ENCODE results near the gene RHBDL3. TPM values are rescaled to one million over a fixed set of nuclear protein-coding genes. Genes with fewer than 3 reads are reported as not detected.

The RHBDL3 gene
- polyA plus RNA-seq, 1 experiment, result 0.06 TPM

GRCh38 chr17:32276171-32276601, 10.6 kb downstream of the RHBDL3 start:
- CTCF ChIA-PET, result no interaction called here
- POLR2A ChIA-PET, result no interaction called here
- Histone ChIP-seq H3K9me3 (ENCODE audit: control insufficient read depth, insufficient read depth, low read length) (no peaks in the 10 kb centered on the region; the same call in 1 of the 2 replicates), H3K27ac (ENCODE audit: low read depth, low read length) (no peak overlapping the region), H3K27me3 (ENCODE audit: control insufficient read depth, insufficient read depth, low read length) (peaks cover 16% of the 10 kb centered on the region), H3K4me3 (ENCODE audit: low read depth, low read length) (no peak overlapping the region)
- no peak for DNase-seq (ENCODE audit: low read depth, low spot score)
- no peak for TF ChIP-seq CTCF (IDR thresholded peaks at IDR 0.05; ENCODE audit: low read depth, low read length)

- Histone ChIP-seq H3K27ac (ENCODE audit: low read depth, low read length) (no peak overlapping the region), H3K4me3 (ENCODE audit: low read depth, low read length) (no peak overlapping the region), H3K27me3 (ENCODE audit: control insufficient read depth, insufficient read depth, low read length) (peaks cover 18% of the 10 kb centered on the region), H3K9me3 (ENCODE audit: control insufficient read depth, insufficient read depth, low read length) (no peaks in the 10 kb centered on the region; the same call in 1 of the 2 replicates)
- no peak for TF ChIP-seq CTCF (IDR thresholded peaks at IDR 0.05; ENCODE audit: low read depth, low read length)
- DNase-seq (ENCODE audit: low read depth, low spot score), result no peak
- ChIA-PET CTCF (interaction anchor here (0.6 kb wide), 1 partner anchor 42 kb away, joined by 5 read pairs; no protein-coding TSS in a partner anchor), POLR2A (no interaction called here)
These were observed 11.7 kb downstream of the RHBDL3 start for GRCh38 chr17:32277284-32277683.

- ChIA-PET POLR2A (no interaction called here), CTCF (interaction anchor here (1.1 kb wide), 1 partner anchor 41 kb away, joined by 3 read pairs; no protein-coding TSS in a partner anchor)
- no peak overlapping the region for H3K27ac ChIP-seq (ENCODE audit: low read depth, low read length)
- DNase-seq (ENCODE audit: low read depth, low spot score), result no peak
- TF ChIP-seq CTCF (IDR thresholded peaks at IDR 0.05; ENCODE audit: low read depth, low read length), result no peak
- H3K4me3 ChIP-seq (ENCODE audit: low read depth, low read length), result no peak overlapping the region
- H3K9me3 ChIP-seq (ENCODE audit: control insufficient read depth, insufficient read depth, low read length), result no peaks in the 10 kb centered on the region; the same call in 1 of the 2 replicates
- H3K27me3 ChIP-seq (ENCODE audit: control insufficient read depth, insufficient read depth, low read length), result peaks cover 13% of the 10 kb centered on the region
These were observed 13.2 kb downstream of the RHBDL3 start for GRCh38 chr17:32278815-32279214.

GRCh38 chr17:32279891-32280716, 14.5 kb downstream of the RHBDL3 start:
- no peak overlapping the region for H3K27ac ChIP-seq (ENCODE audit: low read depth, low read length)
- CTCF ChIA-PET, result interaction anchor here (0.6 kb wide), 2 partner anchors 39 kb away, joined by 4 to 5 read pairs; no protein-coding TSS in a partner anchor
- no peaks in the 10 kb centered on the region; the same call in 1 of the 2 replicates for H3K9me3 ChIP-seq (ENCODE audit: control insufficient read depth, insufficient read depth, low read length)
- peaks cover 16% of the 10 kb centered on the region for H3K27me3 ChIP-seq (ENCODE audit: control insufficient read depth, insufficient read depth, low read length)
- H3K4me3 ChIP-seq (ENCODE audit: low read depth, low read length), result no peak overlapping the region
- no peak for DNase-seq (ENCODE audit: low read depth, low spot score)
- TF ChIP-seq CTCF (IDR thresholded peaks at IDR 0.05; ENCODE audit: low read depth, low read length), result no peak
- POLR2A ChIA-PET, result interaction anchor here (0.6 kb wide), 1 partner anchor 74 kb away, joined by 3 read pairs; no protein-coding TSS in a partner anchor

- no peak for TF ChIP-seq CTCF (IDR thresholded peaks at IDR 0.05; ENCODE audit: low read depth, low read length)
- DNase-seq (ENCODE audit: low read depth, low spot score), result no peak
- Histone ChIP-seq H3K9me3 (ENCODE audit: control insufficient read depth, insufficient read depth, low read length) (no peaks in the 10 kb centered on the region; the same call in 1 of the 2 replicates), H3K27me3 (ENCODE audit: control insufficient read depth, insufficient read depth, low read length) (peaks cover 21% of the 10 kb centered on the region), H3K4me3 (ENCODE audit: low read depth, low read length) (no peak overlapping the region), H3K27ac (ENCODE audit: low read depth, low read length) (no peak overlapping the region)
- ChIA-PET POLR2A (interaction anchor here (0.6 kb wide), 1 partner anchor 75 kb away, joined by 3 read pairs; no protein-coding TSS in a partner anchor), CTCF (interaction anchor here (0.6 kb wide), 1 partner anchor 38 kb away, joined by 4 read pairs; no protein-coding TSS in a partner anchor)
These were observed 15.4 kb downstream of the RHBDL3 start for GRCh38 chr17:32281011-32281451.
